HepG2 (cell line): ENCODE data around the gene NDOR1. TPM values are rescaled to one million over a fixed set of nuclear protein-coding genes. Genes with fewer than 3 reads are reported as not detected.
A peak's percentile ranks its signal among the peaks of the same experiment; 100 is the strongest.

Experiments used
- EP300 ChIP-seq, 3 experiments: sonication (generic) in 1 of 3; formaldehyde crosslinking in 1 of 3; IDR thresholded peaks; 2 replicates each; pipeline versions ENCODE4 v1.5.1 to v1.6.1; 2011 to 2020; ENCODE audit warnings: low read depth in 2 of 3, low read length in 2 of 3, borderline replicate concordance in 1 of 3, improper control_type of control experiment in 1 of 3, mild to moderate bottlenecking in 1 of 3, missing genetic modification reagents in 1 of 3, moderate library complexity in 1 of 3
- IKZF4 ChIP-seq: sonication (generic); formaldehyde crosslinking; IDR thresholded peaks from 2 replicates; pipeline ENCODE4 v1.5.1; 2020; ENCODE audit warnings: borderline replicate concordance, mild to moderate bottlenecking, low read depth, missing genetic modification reagents; ENCODE audit errors: not compliant biosample characterization
- KLF16 ChIP-seq, 2 experiments: sonication (generic) in 1 of 2; formaldehyde crosslinking in 1 of 2; IDR thresholded peaks; 2 replicates each; pipeline versions ENCODE4 v1.6.1 to v1.8.0; 2016 to 2023; ENCODE audit warnings: missing genetic modification reagents in 2 of 2, missing compliant biosample characterization in 1 of 2
- MED13 ChIP-seq: sonication (generic); formaldehyde crosslinking; IDR thresholded peaks from 2 replicates; pipeline ENCODE4 v1.5.0; 2020; ENCODE audit warnings: missing genetic modification reagents
- MTF1 ChIP-seq: sonication (generic); formaldehyde crosslinking; IDR thresholded peaks from 2 replicates; pipeline ENCODE4 v1.5.0; 2020; ENCODE audit warnings: missing genetic modification reagents
- NCOA1 ChIP-seq: sonication (generic); formaldehyde crosslinking; IDR thresholded peaks from 2 replicates; pipeline ENCODE4 v1.9.0; 2021; ENCODE audit warnings: missing genetic modification reagents
- POLR2AphosphoS2 ChIP-seq: IDR thresholded peaks from 2 replicates; pipeline ENCODE4 v1.6.1; 2011; ENCODE audit warnings: low read depth, low read length, improper control_type of control experiment
- TAF15 ChIP-seq: fragments of 200-400 bp; formaldehyde crosslinking; IDR thresholded peaks from one replicate; pipeline ENCODE4 v1.6.1; 2018; ENCODE audit warnings: mild to moderate bottlenecking, low read depth, low read length; ENCODE audit not compliant: poor library complexity, severe bottlenecking
- TCF12 ChIP-seq, 2 experiments: fragments of 450-650 bp in 1 of 2; sonication (generic) in 1 of 2; formaldehyde crosslinking in 1 of 2; IDR thresholded peaks; 2 replicates each; pipeline versions ENCODE4 v1.6.1 to v1.8.0; 2017 to 2022; ENCODE audit warnings: antibody characterized with exemption in 1 of 2, mild to moderate bottlenecking in 1 of 2, missing genetic modification reagents in 1 of 2, moderate library complexity in 1 of 2
- ZFP36L1 ChIP-seq: sonication (generic); formaldehyde crosslinking; IDR thresholded peaks from 2 replicates; pipeline ENCODE4 v1.8.0; 2022; ENCODE audit warnings: mild to moderate bottlenecking, missing genetic modification reagents, moderate library complexity
- ZNF12 ChIP-seq: sonication (generic); formaldehyde crosslinking; IDR thresholded peaks from 2 replicates; pipeline ENCODE4 v1.5.0; 2020; ENCODE audit warnings: missing genetic modification reagents
- ZNF24 ChIP-seq: fragments of 450-650 bp; IDR thresholded peaks from 2 replicates; pipeline ENCODE4 v1.6.1; 2017; ENCODE audit warnings: antibody characterized with exemption, mild to moderate bottlenecking
- ZNF253 ChIP-seq: sonication (generic); formaldehyde crosslinking; IDR thresholded peaks from 2 replicates; pipeline ENCODE4 v1.8.0; 2022; ENCODE audit warnings: mild to moderate bottlenecking, missing genetic modification reagents, borderline replicate concordance
- ZNF354B ChIP-seq: sonication (generic); formaldehyde crosslinking; IDR thresholded peaks from 2 replicates; pipeline ENCODE4 v1.8.0; 2022; ENCODE audit warnings: mild to moderate bottlenecking, missing genetic modification reagents
- ZNF441 ChIP-seq: sonication (generic); formaldehyde crosslinking; IDR thresholded peaks from 2 replicates; pipeline ENCODE4 v1.7.0; 2021; ENCODE audit warnings: missing genetic modification reagents, borderline replicate concordance
- ZNF446 ChIP-seq: sonication (generic); formaldehyde crosslinking; IDR thresholded peaks from 2 replicates; pipeline ENCODE4 v1.5.0; 2020; ENCODE audit warnings: mild to moderate bottlenecking, missing genetic modification reagents
- ZNF670 ChIP-seq: sonication (generic); formaldehyde crosslinking; IDR thresholded peaks from 2 replicates; pipeline ENCODE4 v1.8.0; 2022; ENCODE audit warnings: mild to moderate bottlenecking, missing genetic modification reagents, borderline replicate concordance
- ZNF724P ChIP-seq: sonication (generic); formaldehyde crosslinking; IDR thresholded peaks from 2 replicates; pipeline ENCODE4 v1.8.0; 2022; ENCODE audit warnings: missing genetic modification reagents, borderline replicate concordance
- ZNF766 ChIP-seq: sonication (generic); formaldehyde crosslinking; IDR thresholded peaks from 2 replicates; pipeline ENCODE4 v1.5.0; 2020; ENCODE audit warnings: missing genetic modification reagents, borderline replicate concordance
- ZSCAN31 ChIP-seq: sonication (generic); formaldehyde crosslinking; IDR thresholded peaks from 2 replicates; pipeline ENCODE4 v1.5.0; 2020; ENCODE audit warnings: low read depth, mild to moderate bottlenecking, missing genetic modification reagents
- polyA plus RNA-seq, 8 experiments: library from polyadenylated mRNA; depleted of rRNA in 3 of 8; stranded (reverse) in 7 of 8; unstranded in 1 of 8; fragments of >200 nt; fragmentation: Illumina TruSeq in 4 of 8; extraction: Trizol in 4 of 8; gene quantifications; 2 replicates each; pipeline versions ENCODE4 v1.2.1 to v1.2.3, GENCODE V29; 2011 to 2016; ENCODE audit warnings: low read depth in 4 of 8, missing spikeins in 1 of 8, mixed read lengths in 1 of 8; ENCODE audit not compliant: insufficient read depth in 1 of 8
- total RNA-seq, 5 experiments: library from RNA; depleted of rRNA; stranded (reverse); fragments of >200 nt; fragmentation: Illumina TruSeq; extraction: Trizol; gene quantifications; 2 replicates each; pipeline ENCODE4 v1.2.3, GENCODE V29; 2016; ENCODE audit warnings: low read depth in 1 of 5
- TF ChIP-seq, protein P1 (sequence below): sonication (generic); formaldehyde crosslinking; IDR thresholded peaks from 2 replicates; pipeline ENCODE4 v1.8.1; 2023; ENCODE audit warnings: missing genetic modification reagents, mild to moderate bottlenecking, borderline replicate concordance
- TF ChIP-seq, protein P2 (sequence below): IDR thresholded peaks from 2 replicates; pipeline ENCODE4 v1.6.1; 2018; ENCODE audit warnings: missing genetic modification reagents
- TF ChIP-seq, protein P3 (sequence below): sonication (generic); formaldehyde crosslinking; IDR thresholded peaks from 2 replicates; pipeline ENCODE4 v1.4.0; 2020; ENCODE audit warnings: missing genetic modification reagents
- TF ChIP-seq, protein P4 (sequence below): sonication (generic); formaldehyde crosslinking; IDR thresholded peaks from 2 replicates; pipeline ENCODE4 v1.8.1; 2022; ENCODE audit warnings: mild to moderate bottlenecking, missing genetic modification reagents

Gene NDOR1
- total and polyA plus RNA-seq, 2 of the 13 experiments (the other 11 are each of a cell fraction or from before 2014, with no cell fraction given), result 3.6 to 8.7 TPM

DNA sequence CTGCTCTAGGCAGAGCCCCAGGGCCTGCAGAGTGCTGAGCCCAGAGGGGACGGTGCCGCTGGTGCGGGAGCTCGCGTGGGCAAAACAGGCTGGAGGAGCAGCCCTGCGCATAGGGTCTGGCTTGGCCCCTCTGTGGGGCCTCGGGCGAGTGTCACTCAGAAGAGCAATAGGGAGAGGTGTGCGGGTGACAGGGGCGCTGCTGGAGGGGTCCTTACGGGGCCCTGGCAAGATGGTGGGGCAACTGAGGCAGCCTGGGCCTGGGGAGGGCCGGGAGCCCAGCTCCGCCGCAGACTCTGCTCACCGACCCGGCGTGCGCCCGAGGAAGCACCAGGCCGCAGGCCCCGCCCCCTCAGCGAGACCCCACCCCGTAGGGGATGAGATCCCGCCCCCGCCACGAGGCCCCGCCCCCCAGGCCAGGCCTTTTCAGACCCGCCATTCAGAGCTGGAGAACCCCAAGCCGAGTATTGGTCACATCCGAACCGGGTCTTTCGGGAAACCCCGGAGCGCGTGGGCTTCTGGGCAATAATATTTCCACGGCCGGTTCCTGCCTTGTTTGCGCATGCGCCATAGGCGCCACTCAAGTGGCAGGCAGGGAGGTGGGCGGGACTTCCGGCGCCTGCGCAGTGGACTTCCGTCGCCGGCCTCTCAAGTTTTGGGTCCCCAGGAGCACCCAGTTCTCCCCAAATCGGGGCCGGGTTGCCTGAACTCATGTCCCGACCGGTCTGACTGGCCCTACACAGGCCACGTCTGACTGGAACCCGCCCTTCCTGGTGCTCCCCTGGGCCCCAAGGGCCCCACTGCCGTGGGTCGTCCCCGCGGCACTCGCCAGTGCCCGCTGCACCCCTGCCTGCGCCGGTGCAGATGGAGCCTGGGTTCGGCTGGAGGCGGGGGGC lies 17.8 kb downstream of the NDOR1 start (continued):
- no peak for TF ChIP-seq ZNF766
- TF ChIP-seq ZNF354B (CRISPR knock-in tag), result no peak
- TF ChIP-seq POLR2AphosphoS2, result no peak
- TF ChIP-seq, protein P1, sequence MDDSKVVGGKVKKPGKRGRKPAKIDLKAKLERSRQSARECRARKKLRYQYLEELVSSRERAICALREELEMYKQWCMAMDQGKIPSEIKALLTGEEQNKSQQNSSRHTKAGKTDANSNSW (CRISPR knock-in tag), result no peak; the same call in 1 of the 2 replicates
- TF ChIP-seq, protein P2, sequence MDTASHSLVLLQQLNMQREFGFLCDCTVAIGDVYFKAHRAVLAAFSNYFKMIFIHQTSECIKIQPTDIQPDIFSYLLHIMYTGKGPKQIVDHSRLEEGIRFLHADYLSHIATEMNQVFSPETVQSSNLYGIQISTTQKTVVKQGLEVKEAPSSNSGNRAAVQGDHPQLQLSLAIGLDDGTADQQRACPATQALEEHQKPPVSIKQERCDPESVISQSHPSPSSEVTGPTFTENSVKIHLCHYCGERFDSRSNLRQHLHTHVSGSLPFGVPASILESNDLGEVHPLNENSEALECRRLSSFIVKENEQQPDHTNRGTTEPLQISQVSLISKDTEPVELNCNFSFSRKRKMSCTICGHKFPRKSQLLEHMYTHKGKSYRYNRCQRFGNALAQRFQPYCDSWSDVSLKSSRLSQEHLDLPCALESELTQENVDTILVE (CRISPR knock-in tag), result peak; percentile 37; the same call in 1 of the 2 replicates
- TF ChIP-seq KLF16 (CRISPR knock-in tag; IDR thresholded peaks at IDR 0.05), result no peak
- TF ChIP-seq ZNF670 (CRISPR knock-in tag), result no peak
- TF ChIP-seq EP300 (IDR thresholded peaks at IDR 0.05; ENCODE audit: low read depth in 2 of 2, low read length in 2 of 2), result no peak
- TF ChIP-seq EP300 (CRISPR knock-in tag; IDR thresholded peaks at IDR 0.05; ENCODE audit: borderline replicate concordance), result no peak
- peak; percentile 38 for TF ChIP-seq TAF15
- no peak for TF ChIP-seq ZNF253 (CRISPR knock-in tag)
- TF ChIP-seq ZNF724P (CRISPR knock-in tag), result no peak
- TF ChIP-seq, protein P3, sequence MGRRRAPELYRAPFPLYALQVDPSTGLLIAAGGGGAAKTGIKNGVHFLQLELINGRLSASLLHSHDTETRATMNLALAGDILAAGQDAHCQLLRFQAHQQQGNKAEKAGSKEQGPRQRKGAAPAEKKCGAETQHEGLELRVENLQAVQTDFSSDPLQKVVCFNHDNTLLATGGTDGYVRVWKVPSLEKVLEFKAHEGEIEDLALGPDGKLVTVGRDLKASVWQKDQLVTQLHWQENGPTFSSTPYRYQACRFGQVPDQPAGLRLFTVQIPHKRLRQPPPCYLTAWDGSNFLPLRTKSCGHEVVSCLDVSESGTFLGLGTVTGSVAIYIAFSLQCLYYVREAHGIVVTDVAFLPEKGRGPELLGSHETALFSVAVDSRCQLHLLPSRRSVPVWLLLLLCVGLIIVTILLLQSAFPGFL (CRISPR knock-in tag), result no peak
- no peak for TF ChIP-seq NCOA1
- no peak for TF ChIP-seq TCF12 (IDR thresholded peaks at IDR 0.05)
- TF ChIP-seq TCF12 (CRISPR knock-in tag; IDR thresholded peaks at IDR 0.05), result no peak
- TF ChIP-seq ZNF12 (CRISPR knock-in tag), result no peak
- TF ChIP-seq, protein P4, sequence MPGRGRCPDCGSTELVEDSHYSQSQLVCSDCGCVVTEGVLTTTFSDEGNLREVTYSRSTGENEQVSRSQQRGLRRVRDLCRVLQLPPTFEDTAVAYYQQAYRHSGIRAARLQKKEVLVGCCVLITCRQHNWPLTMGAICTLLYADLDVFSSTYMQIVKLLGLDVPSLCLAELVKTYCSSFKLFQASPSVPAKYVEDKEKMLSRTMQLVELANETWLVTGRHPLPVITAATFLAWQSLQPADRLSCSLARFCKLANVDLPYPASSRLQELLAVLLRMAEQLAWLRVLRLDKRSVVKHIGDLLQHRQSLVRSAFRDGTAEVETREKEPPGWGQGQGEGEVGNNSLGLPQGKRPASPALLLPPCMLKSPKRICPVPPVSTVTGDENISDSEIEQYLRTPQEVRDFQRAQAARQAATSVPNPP (CRISPR knock-in tag), result no peak
- TF ChIP-seq ZNF441 (CRISPR knock-in tag), result no peak; the same call in 1 of the 2 replicates
- TF ChIP-seq ZSCAN31 (CRISPR knock-in tag), result peak; percentile 60; the same call in 1 of the 2 replicates
- no peak for TF ChIP-seq MTF1 (CRISPR knock-in tag)
- TF ChIP-seq ZNF446 (CRISPR knock-in tag), result peak; percentile 44; the same call in 1 of the 2 replicates
- TF ChIP-seq MED13 (CRISPR knock-in tag), result no peak
- no peak for TF ChIP-seq IKZF4 (CRISPR knock-in tag)
- no peak for TF ChIP-seq ZNF24
- TF ChIP-seq ZFP36L1 (CRISPR knock-in tag), result no peak
